Measurements from ENCODE around the gene RBP2. TPM values are rescaled to one million over a fixed set of nuclear protein-coding genes. Genes with fewer than 3 reads are reported as not detected.

The RBP2 gene
- total and polyA plus RNA-seq, 4 donors: 0.79 TPM; not detected in 3

GRCh38 chr3:139514741-139515140 lies 38.4 kb upstream of the RBP2 start (continued):
- TF ChIP-seq CTCF (IDR thresholded peaks at IDR 0.05; ENCODE audit: low read depth, low read length, missing input control) (no peak), JUND (IDR thresholded peaks at IDR 0.05) (no peak), RAD21 (IDR thresholded peaks at IDR 0.05) (no peak), MAX (IDR thresholded peaks at IDR 0.05) (no peak)
- TF ChIP-seq, protein P1, sequence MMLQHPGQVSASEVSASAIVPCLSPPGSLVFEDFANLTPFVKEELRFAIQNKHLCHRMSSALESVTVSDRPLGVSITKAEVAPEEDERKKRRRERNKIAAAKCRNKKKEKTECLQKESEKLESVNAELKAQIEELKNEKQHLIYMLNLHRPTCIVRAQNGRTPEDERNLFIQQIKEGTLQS (IDR thresholded peaks at IDR 0.05): no peak

- Histone ChIP-seq H3K27ac (ENCODE audit: low read depth in 1 of 2, low read length in 2 of 2) (no peak overlapping the region), H3K9ac (ENCODE audit: low read depth in 1 of 2, low read length in 2 of 2) (no peak overlapping the region), H3K9me3 (ENCODE audit: control insufficient read depth in 4 of 4, low read length in 3 of 4) (no peaks in the 10 kb centered on the region), H3K4me3 (ENCODE audit: low read depth in 1 of 3, low read length in 3 of 3) (no peak overlapping the region), H3K36me3 (ENCODE audit: control insufficient read depth in 4 of 4, insufficient read depth in 3 of 4, low read depth in 1 of 4, low read length in 3 of 4) (no peaks in the 10 kb centered on the region), H3K4me1 (ENCODE audit: control insufficient read depth in 4 of 4, insufficient read depth in 4 of 4, low read length in 3 of 4) (no peaks in the 10 kb centered on the region), H3K27me3 (ENCODE audit: control insufficient read depth in 4 of 4, insufficient read depth in 4 of 4, low read length in 3 of 4) (no peaks in the 10 kb centered on the region)
- no peak for DNase-seq (ENCODE audit: low spot score)
- no peak for TF ChIP-seq JUND (IDR thresholded peaks at IDR 0.05)
- no peak for TF ChIP-seq CTCF (IDR thresholded peaks at IDR 0.05; ENCODE audit: low read depth, low read length, missing input control)
- no peak for TF ChIP-seq YY1 (IDR thresholded peaks at IDR 0.05)
- TF ChIP-seq, protein P2, sequence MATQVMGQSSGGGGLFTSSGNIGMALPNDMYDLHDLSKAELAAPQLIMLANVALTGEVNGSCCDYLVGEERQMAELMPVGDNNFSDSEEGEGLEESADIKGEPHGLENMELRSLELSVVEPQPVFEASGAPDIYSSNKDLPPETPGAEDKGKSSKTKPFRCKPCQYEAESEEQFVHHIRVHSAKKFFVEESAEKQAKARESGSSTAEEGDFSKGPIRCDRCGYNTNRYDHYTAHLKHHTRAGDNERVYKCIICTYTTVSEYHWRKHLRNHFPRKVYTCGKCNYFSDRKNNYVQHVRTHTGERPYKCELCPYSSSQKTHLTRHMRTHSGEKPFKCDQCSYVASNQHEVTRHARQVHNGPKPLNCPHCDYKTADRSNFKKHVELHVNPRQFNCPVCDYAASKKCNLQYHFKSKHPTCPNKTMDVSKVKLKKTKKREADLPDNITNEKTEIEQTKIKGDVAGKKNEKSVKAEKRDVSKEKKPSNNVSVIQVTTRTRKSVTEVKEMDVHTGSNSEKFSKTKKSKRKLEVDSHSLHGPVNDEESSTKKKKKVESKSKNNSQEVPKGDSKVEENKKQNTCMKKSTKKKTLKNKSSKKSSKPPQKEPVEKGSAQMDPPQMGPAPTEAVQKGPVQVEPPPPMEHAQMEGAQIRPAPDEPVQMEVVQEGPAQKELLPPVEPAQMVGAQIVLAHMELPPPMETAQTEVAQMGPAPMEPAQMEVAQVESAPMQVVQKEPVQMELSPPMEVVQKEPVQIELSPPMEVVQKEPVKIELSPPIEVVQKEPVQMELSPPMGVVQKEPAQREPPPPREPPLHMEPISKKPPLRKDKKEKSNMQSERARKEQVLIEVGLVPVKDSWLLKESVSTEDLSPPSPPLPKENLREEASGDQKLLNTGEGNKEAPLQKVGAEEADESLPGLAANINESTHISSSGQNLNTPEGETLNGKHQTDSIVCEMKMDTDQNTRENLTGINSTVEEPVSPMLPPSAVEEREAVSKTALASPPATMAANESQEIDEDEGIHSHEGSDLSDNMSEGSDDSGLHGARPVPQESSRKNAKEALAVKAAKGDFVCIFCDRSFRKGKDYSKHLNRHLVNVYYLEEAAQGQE (IDR thresholded peaks at IDR 0.05): no peak
- 92% methylated on average over 1 of the region's 1 CpG for WGBS
Measured at GRCh38 chr3:139509631-139510030, 33.3 kb upstream of the RBP2 start.

- no peaks in the 10 kb centered on the region for H3K4me1 ChIP-seq (ENCODE audit: control insufficient read depth in 4 of 4, insufficient read depth in 4 of 4, low read length in 3 of 4)
- 72% methylated on average over 2 of the region's 2 CpGs for WGBS
- no peak for DNase-seq (ENCODE audit: low spot score)
- no peaks in the 10 kb centered on the region for H3K9me3 ChIP-seq (ENCODE audit: control insufficient read depth in 4 of 4, low read length in 3 of 4)
- no peaks in the 10 kb centered on the region for H3K27me3 ChIP-seq (ENCODE audit: control insufficient read depth in 4 of 4, insufficient read depth in 4 of 4, low read length in 3 of 4)
- no peak overlapping the region for H3K4me3 ChIP-seq (ENCODE audit: low read depth in 1 of 3, low read length in 3 of 3)
- no peak overlapping the region for H3K9ac ChIP-seq (ENCODE audit: low read depth in 1 of 2, low read length in 2 of 2)
- TF ChIP-seq, protein P2 (IDR thresholded peaks at IDR 0.05): peak; percentile 19
- TF ChIP-seq, protein P1 (IDR thresholded peaks at IDR 0.05): no peak
- H3K36me3 ChIP-seq (ENCODE audit: control insufficient read depth in 4 of 4, insufficient read depth in 3 of 4, low read depth in 1 of 4, low read length in 3 of 4): no peaks in the 10 kb centered on the region
- H3K27ac ChIP-seq (ENCODE audit: low read depth in 1 of 2, low read length in 2 of 2): no peak overlapping the region
Measured at GRCh38 chr3:139506766-139507165, 30.4 kb upstream of the RBP2 start.
